ENCODE data around the gene APOC4. TPM values are rescaled to one million over a fixed set of nuclear protein-coding genes. Genes with fewer than 3 reads are reported as not detected.

Gene APOC4
- total RNA-seq, 1 donor from 2014 or later, result not detected

DNA sequence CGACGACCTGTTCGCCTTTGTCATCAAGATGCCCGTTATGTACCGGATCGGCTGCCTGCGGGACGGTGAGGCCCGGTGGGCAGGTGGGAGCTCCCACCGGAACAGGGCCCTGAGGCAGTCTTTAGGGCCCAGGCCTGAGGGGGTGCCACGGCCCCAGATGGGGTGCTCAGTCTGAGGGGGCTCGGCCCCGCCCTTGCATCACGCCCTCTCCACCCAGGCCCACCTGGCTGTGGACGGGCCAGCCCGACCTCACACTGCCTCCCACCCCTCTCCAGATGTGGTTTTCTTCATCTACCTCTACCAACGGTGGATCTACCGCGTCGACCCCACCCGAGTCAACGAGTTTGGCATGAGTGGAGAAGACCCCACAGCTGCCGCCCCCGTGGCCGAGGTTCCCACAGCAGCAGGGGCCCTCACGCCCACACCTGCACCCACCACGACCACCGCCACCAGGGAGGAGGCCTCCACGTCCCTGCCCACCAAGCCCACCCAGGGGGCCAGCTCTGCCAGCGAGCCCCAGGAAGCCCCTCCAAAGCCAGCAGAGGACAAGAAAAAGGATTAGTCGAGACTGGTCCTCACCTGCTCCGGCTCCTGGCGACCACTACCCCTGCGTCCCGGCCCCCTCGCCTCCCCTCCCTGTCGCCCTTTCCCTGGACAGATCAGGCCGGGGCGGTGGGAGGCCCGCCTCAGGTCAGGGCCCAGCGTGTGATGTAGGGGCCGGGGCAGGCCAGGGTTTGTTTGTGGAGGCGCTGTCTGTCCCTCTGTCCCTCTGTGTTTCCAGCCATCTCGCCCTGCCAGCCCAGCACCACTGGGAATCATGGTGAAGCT lies 50.5 kb downstream of the APOC4 start:
- DNase-seq (ENCODE audit: low read depth), result no peak

DNA sequence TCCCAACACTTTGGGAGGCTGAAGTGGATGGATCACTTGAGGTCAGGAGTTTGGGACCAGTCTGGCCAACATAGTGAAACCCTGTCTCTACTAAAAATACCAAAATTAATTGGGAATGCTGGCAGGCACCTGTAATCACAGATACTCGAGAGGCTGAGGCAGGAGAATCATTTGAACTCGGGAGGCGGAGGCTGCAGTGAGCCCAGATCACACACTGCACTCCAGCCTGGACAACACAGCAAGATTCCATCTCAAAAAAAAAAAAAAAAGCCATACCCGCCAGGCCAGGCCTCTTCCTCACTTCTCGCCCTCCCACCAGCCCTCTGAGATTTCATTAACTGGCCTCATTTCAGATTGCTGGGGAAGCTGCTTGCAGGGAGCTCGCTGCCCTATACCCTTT lies 51.5 kb downstream of the APOC4 start:
- DNase-seq (ENCODE audit: low read depth), result no peak

DNA sequence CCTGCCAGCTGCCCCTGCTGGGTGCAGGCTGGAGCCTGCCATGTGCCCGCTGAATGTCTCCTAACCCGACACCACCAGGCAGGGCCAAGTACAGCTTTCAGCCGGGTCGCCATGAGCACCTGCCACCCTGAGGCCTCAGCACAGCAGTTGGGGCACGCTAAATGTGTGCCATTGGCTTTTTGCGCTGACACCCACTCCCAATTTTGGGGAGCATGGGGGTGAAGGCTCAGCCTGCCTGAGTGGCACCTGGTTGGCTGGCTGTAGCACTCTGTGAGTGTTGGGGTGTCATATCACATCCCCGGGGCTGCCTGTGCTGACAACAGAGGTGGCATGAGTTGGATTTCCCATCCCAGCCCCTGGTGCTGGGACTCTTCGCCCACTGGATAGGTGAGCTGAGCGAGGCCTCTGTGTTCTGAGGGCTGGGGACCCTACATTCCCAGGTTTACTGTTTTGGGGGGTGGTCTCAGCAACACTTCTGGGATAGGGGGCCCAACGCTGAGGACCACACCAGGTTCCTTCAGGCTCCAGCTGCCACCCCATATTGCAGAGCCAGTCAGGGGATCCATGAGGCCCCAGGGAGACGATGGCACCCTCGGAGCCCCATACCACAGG lies 52.0 kb downstream of the APOC4 start:
- DNase-seq (ENCODE audit: low read depth), result peak; percentile 59

Other genes starting within 250 kb of the APOC4 start
- gene CEACAM16, start 243.1 kb upstream of the APOC4 start, total RNA-seq, result 5.0 and 6.1 TPM in 2 replicates
- 25.8 and 28.6 TPM in 2 replicates for gene BCL3, start 193.5 kb upstream of the APOC4 start, total RNA-seq
- not detected in 2 replicates for gene CBLC, start 164.3 kb upstream of the APOC4 start, total RNA-seq
- gene BCAM, start 133.1 kb upstream of the APOC4 start, total RNA-seq, result 590 and 678 TPM in 2 replicates
- 79.1 and 113 TPM in 2 replicates for gene NECTIN2, start 95.9 kb upstream of the APOC4 start, total RNA-seq
- gene TOMM40, start 51.0 kb upstream of the APOC4 start, total RNA-seq, result 94.0 and 121 TPM in 2 replicates
- gene APOE, start 36.4 kb upstream of the APOC4 start, total RNA-seq, result 4,388 and 5,075 TPM in 2 replicates
- 21.8 and 52.3 TPM in 2 replicates for gene APOC1, start 27.6 kb upstream of the APOC4 start, total RNA-seq
- 4.8 and 8.8 TPM in 2 replicates for gene APOC2, start 3.8 kb downstream of the APOC4 start, total RNA-seq
- 73.2 and 91.7 TPM in 2 replicates for gene CLPTM1, start 13.1 kb downstream of the APOC4 start, total RNA-seq
- gene RELB, start 59.2 kb downstream of the APOC4 start, total RNA-seq, result 14.2 and 18.4 TPM in 2 replicates
- gene CLASRP, start 96.8 kb downstream of the APOC4 start, total RNA-seq, result 51.8 and 91.3 TPM in 2 replicates
- gene ZNF296, start 134.2 kb downstream of the APOC4 start, total RNA-seq, result not detected in 2 replicates
- 15.2 and 25.7 TPM in 2 replicates for gene GEMIN7, start 137.0 kb downstream of the APOC4 start, total RNA-seq
- 73.3 and 80.2 TPM in 2 replicates for gene PPP1R37, start 150.9 kb downstream of the APOC4 start, total RNA-seq
- gene NKPD1, start 218.7 kb downstream of the APOC4 start, total RNA-seq, result 0.10 and 0.13 TPM in 2 replicates
- 26.9 and 29.4 TPM in 2 replicates for gene TRAPPC6A, start 236.0 kb downstream of the APOC4 start, total RNA-seq
- gene BLOC1S3, start 236.5 kb downstream of the APOC4 start, total RNA-seq, result 8.4 and 11.8 TPM in 2 replicates